ENCODE results near the gene RPL19. TPM values are rescaled to one million over a fixed set of nuclear protein-coding genes. Genes with fewer than 3 reads are reported as not detected.

RPL19 gene
- total RNA-seq, 2 experiments from 2014 or later: 3,527 to 3,670 TPM

GRCh38 chr17:39178536-39178935 lies 21.5 kb upstream of the RPL19 start:
- Mint-ChIP-seq H3K27ac (no peak overlapping the region), H3K27me3 (no peaks in the 10 kb centered on the region), H3K4me1 (ENCODE audit: low read depth) (peaks cover 9% of the 10 kb centered on the region), H3K9me3 (no peaks in the 10 kb centered on the region), H3K4me3 (no peak overlapping the region), H3K36me3 (ENCODE audit: low read depth) (peaks cover 43% of the 10 kb centered on the region)
- Histone ChIP-seq H3K27ac (ENCODE audit: low read depth in 1 of 2, low read length in 2 of 2) (no peak overlapping the region), H3K27me3 (ENCODE audit: control insufficient read depth in 1 of 2, insufficient read depth in 2 of 2, low read length in 2 of 2) (no peaks in the 10 kb centered on the region), H3K4me3 (ENCODE audit: low read length) (no peak overlapping the region), H3K36me3 (ENCODE audit: insufficient read depth, low read length) (peaks cover 35% of the 10 kb centered on the region), H3K9me3 (ENCODE audit: control insufficient read depth in 1 of 2, insufficient read depth in 1 of 2, low read length in 2 of 2) (no peaks in the 10 kb centered on the region), H3K4me1 (ENCODE audit: insufficient read depth, low read length) (peaks cover 10% of the 10 kb centered on the region)
- DNase-seq (no peak), ATAC-seq (ENCODE audit: poor library complexity) (no peak)
- TF ChIP-seq CTCF (IDR thresholded peaks at IDR 0.05): no peak
- ChIA-PET POLR2A (no interaction called here), CTCF (interaction anchor here (1.4 to 1.9 kb wide), 2 partner anchors 14 to 196 kb away, joined by 3 to 6 read pairs; no protein-coding TSS in a partner anchor)
- intact Hi-C loops (cut with DNase I, micrococcal nuclease): no loop called here

- Histone ChIP-seq H3K36me3 (ENCODE audit: insufficient read depth, low read length) (peaks cover 46% of the 10 kb centered on the region), H3K27ac (ENCODE audit: low read depth in 1 of 2, low read length in 2 of 2) (no peak overlapping the region), H3K9me3 (ENCODE audit: control insufficient read depth in 1 of 2, insufficient read depth in 1 of 2, low read length in 2 of 2) (no peaks in the 10 kb centered on the region), H3K4me3 (ENCODE audit: low read length) (no peak overlapping the region), H3K27me3 (ENCODE audit: control insufficient read depth in 1 of 2, insufficient read depth in 2 of 2, low read length in 2 of 2) (no peaks in the 10 kb centered on the region), H3K4me1 (ENCODE audit: insufficient read depth, low read length) (no peaks in the 10 kb centered on the region)
- H3K9me3 Mint-ChIP-seq: no peaks in the 10 kb centered on the region
- H3K36me3 Mint-ChIP-seq (ENCODE audit: low read depth): peaks cover 55% of the 10 kb centered on the region
- intact Hi-C loops (cut with DNase I, micrococcal nuclease): no loop called here
- no peaks in the 10 kb centered on the region for H3K4me1 Mint-ChIP-seq (ENCODE audit: low read depth)
- no peak for TF ChIP-seq CTCF (IDR thresholded peaks at IDR 0.05)
- H3K27ac Mint-ChIP-seq: no peak overlapping the region
- DNase-seq (no peak), ATAC-seq (ENCODE audit: poor library complexity) (no peak)
- POLR2A ChIA-PET: no interaction called here
- CTCF ChIA-PET: interaction anchor here (1.2 kb wide), 1 partner anchor 50 kb away, joined by 3 read pairs; no protein-coding TSS in a partner anchor
- no peak overlapping the region for H3K4me3 Mint-ChIP-seq
- no peaks in the 10 kb centered on the region for H3K27me3 Mint-ChIP-seq
Measured at GRCh38 chr17:39181303-39181702, 18.8 kb upstream of the RPL19 start.

- no peaks in the 10 kb centered on the region for H3K4me1 ChIP-seq (ENCODE audit: insufficient read depth, low read length)
- peaks cover 54% of the 10 kb centered on the region for H3K36me3 Mint-ChIP-seq (ENCODE audit: low read depth)
Measured at GRCh38 chr17:39183045-39183444, 17.0 kb upstream of the RPL19 start.

More at GRCh38 chr17:39183045-39183444, 17.0 kb upstream of the RPL19 start:
- Mint-ChIP-seq H3K4me1 (ENCODE audit: low read depth) (no peaks in the 10 kb centered on the region), H3K9me3 (no peaks in the 10 kb centered on the region), H3K27ac (no peak overlapping the region), H3K4me3 (no peak overlapping the region), H3K27me3 (no peaks in the 10 kb centered on the region)
- Histone ChIP-seq H3K27me3 (ENCODE audit: control insufficient read depth in 1 of 2, insufficient read depth in 2 of 2, low read length in 2 of 2) (no peaks in the 10 kb centered on the region), H3K27ac (ENCODE audit: low read depth in 1 of 2, low read length in 2 of 2) (no peak overlapping the region), H3K9me3 (ENCODE audit: control insufficient read depth in 1 of 2, insufficient read depth in 1 of 2, low read length in 2 of 2) (no peaks in the 10 kb centered on the region), H3K4me3 (ENCODE audit: low read length) (no peak overlapping the region), H3K36me3 (ENCODE audit: insufficient read depth, low read length) (peaks cover 45% of the 10 kb centered on the region)
- ATAC-seq (ENCODE audit: poor library complexity): no peak
- no peak for TF ChIP-seq CTCF (IDR thresholded peaks at IDR 0.05)
- ChIA-PET POLR2A (interaction anchor here (0.8 kb wide), 1 partner anchor 17 kb away, joined by 3 read pairs; no protein-coding TSS in a partner anchor), CTCF (interaction anchor here (1.1 kb wide), 1 partner anchor 9 kb away, joined by 4 read pairs; no protein-coding TSS in a partner anchor)
- DNase-seq: no peak
- intact Hi-C loops (cut with DNase I, micrococcal nuclease): no loop called here

Measured in CD4-positive, alpha-beta T cell (primary cell).